Astrocyte of the spinal cord (primary cell): ENCODE measurements around the gene ITPKC.
A peak's percentile ranks its signal among the peaks of the same experiment; 100 is the strongest.
"Not testable (repeated sequence)": the region's sequence is repeated elsewhere in the genome, so short reads cannot be mapped to it uniquely, and the experiment has no call there.

Experiments
- DNase-seq: peaks from one replicate; pipeline ENCODE4 v3.0.0; 2011; ENCODE audit warnings: low read depth, low spot score
- H3K4me3 ChIP-seq: 2 replicates; pipeline ENCODE4 v1.5.1; 2011; ENCODE audit warnings: low read depth, mild to moderate bottlenecking, low read length, moderate library complexity
- in situ Hi-C: cut with HindIII; loops from 2 replicates; pipeline ENCODE4 v1.10.0; 2017; ENCODE audit warnings: low sequenced_read_pairs
- TF ChIP-seq, protein P1 (sequence below): IDR thresholded peaks from 2 replicates; pipeline ENCODE4 v1.5.1; 2012; ENCODE audit warnings: low read depth, mild to moderate bottlenecking, low read length, inconsistent platforms

The ITPKC gene

DNA sequence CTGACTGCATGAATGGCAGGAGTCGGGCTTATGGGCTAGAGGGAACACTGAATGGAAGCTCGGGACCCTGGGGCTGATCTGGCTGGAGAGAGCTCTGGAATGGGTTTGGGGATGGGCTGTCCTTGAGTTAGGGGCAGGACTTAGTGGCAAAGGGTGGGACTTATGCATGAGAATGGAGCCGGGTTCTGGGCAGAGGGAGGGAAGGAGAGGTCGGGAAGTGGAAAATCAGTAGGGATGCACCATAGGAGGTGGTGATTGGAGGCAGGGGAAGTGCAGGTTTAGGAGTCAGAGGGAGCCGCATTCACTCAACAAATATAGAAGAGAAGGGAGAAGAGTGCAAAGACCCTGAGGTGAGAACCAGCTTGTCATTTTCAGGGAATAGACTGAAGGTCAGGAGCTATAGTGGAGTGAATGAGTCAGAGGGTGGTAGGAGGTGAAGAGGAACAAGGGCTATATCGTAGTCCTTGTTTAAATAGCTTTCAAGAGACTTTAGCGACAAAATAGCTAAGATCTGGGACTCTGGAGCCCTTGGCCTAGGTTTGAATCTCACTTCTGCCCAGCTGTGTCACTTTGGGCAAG lies 61.9 kb downstream of the ITPKC start:
- DNase-seq = no peak
- in situ Hi-C loops = no loop called here

DNA sequence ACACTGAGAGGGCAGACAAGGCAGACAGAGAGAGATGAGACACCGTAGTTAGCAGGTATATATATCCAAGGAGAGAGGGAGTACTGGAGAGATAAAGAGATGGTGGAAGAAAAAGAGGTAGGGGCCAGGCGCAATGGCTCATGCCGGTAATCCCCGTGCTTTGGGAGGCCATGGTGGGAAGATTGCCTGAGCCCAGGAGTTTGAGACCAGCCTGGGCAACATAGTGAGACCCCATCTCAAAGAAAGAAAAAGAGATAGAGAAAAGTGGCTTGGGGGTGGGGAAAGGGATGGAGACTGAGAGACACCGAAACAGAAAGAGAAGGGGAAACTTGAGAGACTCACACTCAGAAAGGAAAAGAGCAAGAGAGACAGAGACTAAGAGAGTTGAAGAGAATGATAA lies 63.7 kb downstream of the ITPKC start:
- TF ChIP-seq, protein P1, sequence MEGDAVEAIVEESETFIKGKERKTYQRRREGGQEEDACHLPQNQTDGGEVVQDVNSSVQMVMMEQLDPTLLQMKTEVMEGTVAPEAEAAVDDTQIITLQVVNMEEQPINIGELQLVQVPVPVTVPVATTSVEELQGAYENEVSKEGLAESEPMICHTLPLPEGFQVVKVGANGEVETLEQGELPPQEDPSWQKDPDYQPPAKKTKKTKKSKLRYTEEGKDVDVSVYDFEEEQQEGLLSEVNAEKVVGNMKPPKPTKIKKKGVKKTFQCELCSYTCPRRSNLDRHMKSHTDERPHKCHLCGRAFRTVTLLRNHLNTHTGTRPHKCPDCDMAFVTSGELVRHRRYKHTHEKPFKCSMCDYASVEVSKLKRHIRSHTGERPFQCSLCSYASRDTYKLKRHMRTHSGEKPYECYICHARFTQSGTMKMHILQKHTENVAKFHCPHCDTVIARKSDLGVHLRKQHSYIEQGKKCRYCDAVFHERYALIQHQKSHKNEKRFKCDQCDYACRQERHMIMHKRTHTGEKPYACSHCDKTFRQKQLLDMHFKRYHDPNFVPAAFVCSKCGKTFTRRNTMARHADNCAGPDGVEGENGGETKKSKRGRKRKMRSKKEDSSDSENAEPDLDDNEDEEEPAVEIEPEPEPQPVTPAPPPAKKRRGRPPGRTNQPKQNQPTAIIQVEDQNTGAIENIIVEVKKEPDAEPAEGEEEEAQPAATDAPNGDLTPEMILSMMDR = no peak
- in situ Hi-C loops = no loop called here
- no peak for DNase-seq
- H3K4me3 ChIP-seq = no peak overlapping the region

More for the DNA sequence above, 61.9 kb downstream of the ITPKC start:
- TF ChIP-seq, protein P1 = no peak
- peak overlapping the region; percentile 69 for H3K4me3 ChIP-seq

- no peak for DNase-seq
- TF ChIP-seq, protein P1 = no peak
- H3K4me3 ChIP-seq = no peak overlapping the region
- in situ Hi-C loops = no loop called here
Measured at GRCh38 chr19:40781140-40781539, 64.2 kb downstream of the ITPKC start.

- in situ Hi-C loops = no loop called here
- TF ChIP-seq, protein P1 = no peak
- no peak for DNase-seq
Measured at GRCh38 chr19:40783711-40784110, 66.8 kb downstream of the ITPKC start.

GRCh38 chr19:40784146-40784545 lies 67.2 kb downstream of the ITPKC start:
- in situ Hi-C loops, H3K4me3 ChIP-seq, DNase-seq: not testable (repeated sequence)

More at GRCh38 chr19:40783711-40784110, 66.8 kb downstream of the ITPKC start:
- H3K4me3 ChIP-seq = no peak overlapping the region

DNA sequence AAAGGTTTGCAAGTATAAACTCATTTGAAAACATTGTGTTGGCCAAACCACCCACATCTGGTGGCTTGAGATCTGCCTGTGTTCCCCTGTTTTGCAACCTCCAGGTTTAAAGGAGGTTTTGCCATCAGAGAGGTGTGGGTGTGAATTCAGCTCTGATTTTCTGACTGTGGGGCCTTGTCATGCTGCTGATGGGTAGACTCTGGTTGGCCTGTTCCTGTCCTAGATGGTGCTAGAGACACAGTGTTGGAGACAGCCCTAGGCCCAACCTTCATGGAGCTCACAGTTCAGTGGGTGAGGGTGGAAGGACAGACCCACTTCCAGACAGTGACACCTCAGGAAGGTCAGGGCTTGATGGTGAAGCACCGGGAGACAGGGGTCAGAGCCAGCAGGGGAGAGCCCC lies 68.6 kb downstream of the ITPKC start:
- in situ Hi-C loops = no loop called here
- no peak overlapping the region for H3K4me3 ChIP-seq
- no peak for DNase-seq
- TF ChIP-seq, protein P1 = no peak

DNA sequence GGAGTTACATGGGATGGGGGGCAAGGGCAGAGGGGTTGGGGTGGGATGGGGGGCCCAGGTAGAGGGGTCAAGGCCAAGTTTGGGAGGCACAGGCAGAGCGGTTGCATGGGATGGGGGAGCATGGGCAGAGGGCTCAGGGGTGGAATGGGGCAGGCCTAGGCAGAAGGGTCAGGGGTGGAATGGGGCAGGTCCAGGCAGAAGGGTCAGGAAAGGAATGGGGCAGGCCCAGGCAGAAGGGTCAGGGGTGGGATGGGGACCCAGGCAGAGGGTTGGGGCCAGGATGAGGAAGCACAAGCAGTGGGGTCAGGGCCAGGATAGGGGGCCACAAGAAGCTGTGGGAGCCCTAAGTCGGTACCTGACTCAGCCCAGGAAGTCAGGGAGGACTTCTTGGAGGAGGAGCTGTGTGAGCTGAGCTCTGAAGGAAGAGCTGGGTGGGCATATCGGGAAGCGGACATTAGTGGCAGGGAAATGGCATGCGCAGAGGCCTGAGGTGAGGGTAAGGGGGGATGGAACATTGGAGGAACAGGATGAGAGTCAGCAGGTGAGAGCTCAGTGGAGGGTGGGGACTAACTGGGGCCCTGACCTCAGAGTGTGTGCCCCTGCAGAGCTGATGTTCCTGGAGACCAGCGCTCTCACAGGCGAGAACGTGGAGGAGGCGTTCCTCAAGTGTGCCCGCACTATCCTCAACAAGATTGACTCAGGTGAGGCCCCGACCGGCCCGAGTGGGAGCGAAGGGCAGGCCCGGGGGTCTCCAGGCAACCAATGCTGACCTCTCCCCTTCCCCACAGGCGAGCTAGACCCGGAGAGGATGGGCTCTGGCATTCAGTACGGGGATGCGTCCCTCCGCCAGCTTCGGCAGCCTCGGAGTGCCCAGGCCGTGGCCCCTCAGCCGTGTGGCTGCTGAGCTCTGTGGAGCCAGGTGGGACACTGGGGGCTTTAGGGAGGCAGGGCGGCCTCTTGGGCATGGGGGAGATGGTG lies 69.4 kb downstream of the ITPKC start:
- no peak overlapping the region for H3K4me3 ChIP-seq
- TF ChIP-seq, protein P1 = no peak
- no peak for DNase-seq
- in situ Hi-C loops = no loop called here
